ENCODE results near the gene GRIK2.
"Not testable (repeated sequence)": the region's sequence is repeated elsewhere in the genome, so short reads cannot be mapped to it uniquely, and the experiment has no call there.

Gene GRIK2

DNA sequence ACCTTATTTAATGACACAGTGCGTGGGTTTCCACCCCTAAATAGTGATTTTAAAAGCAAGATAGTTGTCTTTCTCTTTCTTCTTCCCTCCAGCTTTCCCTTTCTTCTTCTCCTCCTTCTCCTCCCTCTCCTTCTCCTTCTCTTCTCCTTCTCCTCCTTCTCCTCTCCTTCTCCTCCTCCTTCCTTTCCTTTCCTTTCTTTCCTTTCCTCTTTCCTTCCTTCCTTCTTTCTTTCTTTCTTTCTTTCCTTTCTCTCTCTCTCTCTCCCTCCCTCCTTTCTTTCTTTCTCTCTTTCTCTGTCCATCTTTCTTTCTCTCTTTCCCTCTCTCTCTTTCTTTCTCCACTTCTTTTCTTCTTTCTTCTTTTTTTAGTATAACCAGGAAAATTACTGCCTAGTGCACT lies 670.6 kb downstream of the GRIK2 start:
- no peak for DNase-seq

DNA sequence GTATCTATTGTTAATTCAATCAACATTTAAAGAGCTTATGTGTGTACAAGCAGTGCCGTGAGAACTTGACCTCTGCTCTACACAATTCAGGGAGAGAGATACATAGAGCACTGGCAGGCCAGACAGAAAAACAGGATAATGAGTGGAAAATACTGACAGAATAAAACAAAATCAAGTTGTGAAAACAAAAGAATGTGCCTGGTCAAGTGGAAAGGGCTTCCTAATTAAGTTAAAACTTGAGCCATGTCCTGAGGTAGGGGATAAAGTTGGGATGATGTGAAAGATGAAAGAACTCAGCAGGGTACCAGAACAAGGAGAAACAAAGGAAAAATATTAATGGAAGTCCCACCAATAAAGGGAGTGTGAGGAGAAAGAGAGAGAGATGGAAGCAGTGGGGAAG lies 672.8 kb downstream of the GRIK2 start:
- DNase-seq = no peak

DNA sequence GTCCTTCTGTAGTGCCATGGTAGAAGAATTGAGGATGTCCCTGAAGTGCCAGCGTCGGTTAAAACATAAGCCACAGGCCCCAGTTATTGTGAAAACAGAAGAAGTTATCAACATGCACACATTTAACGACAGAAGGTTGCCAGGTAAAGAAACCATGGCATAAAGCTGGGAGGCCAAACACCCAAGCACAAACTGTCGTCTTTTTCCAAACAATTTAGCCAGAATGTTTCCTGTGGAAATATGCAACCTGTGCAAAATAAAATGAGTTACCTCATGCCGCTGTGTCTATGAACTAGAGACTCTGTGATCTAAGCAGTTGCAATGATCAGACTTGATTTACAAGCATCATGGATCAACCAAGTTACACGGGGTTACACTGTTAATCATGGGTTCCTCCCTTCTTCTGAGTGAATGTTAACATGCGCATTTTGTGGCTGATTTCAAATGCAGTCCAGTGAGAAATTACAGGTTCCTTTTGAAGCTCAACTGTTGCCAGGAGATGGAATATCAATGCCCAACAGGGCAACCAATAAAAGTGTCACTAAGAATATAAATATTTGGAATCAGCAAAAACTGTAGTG lies 674.9 kb downstream of the GRIK2 start:
- no peak for DNase-seq

DNA sequence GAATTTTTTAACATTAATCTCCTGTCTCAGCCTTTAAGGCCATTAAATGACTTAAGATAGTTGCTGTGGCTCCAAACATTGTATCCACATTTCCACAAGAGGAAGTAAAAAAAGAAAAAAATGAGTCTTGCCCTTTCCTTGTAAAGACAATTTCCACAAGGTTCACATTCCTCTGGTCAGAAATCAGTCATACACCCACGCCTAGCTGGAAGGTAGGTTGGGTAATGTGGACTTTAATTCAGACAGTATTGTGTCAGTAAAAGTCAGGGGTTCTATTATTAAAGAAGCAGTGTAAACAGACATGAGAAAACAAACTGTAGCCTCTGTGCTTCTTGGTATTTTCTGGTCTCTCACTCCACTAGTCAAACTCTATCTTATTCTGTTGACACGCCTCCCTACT lies 682.0 kb downstream of the GRIK2 start:
- peak; percentile 11 for DNase-seq

DNA sequence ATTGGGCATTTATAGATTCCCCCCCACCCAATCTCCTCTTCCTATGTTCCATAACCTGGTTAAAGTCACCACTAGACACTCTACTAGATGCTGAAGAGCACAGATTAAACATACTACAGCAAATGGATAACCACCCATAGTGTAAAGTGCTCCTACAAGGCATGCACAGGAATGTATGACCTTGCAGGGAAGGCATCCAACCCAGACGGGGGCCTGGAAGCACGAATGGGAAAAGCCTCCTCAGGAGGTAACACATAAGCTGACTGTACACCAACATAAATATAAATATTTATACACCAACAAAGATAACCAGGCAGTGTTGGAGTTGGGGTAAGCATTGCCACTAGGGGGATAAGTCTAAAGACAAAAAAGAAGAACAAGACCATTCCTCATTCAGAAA lies 691.7 kb downstream of the GRIK2 start:
- no peak for DNase-seq

DNA sequence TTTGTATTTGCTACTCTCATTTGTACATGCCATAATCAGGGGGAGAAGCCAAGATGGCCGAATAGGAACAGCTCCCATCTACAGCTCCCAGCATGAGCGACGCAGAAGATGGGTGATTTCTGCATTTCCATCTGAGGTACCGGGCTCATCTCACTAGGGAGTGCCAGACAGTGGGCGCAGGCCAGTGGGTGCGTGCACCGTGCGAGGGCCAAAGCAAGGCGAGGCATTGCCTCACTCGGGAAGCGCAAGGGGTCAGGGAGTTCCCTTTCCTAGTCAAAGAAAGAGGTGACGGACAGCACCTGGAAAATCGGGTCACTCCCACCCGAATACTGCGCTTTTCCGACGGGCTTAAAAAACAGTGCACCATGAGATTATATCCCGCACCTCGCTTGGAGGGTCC lies 694.7 kb downstream of the GRIK2 start:
- DNase-seq = not testable (repeated sequence)

DNA sequence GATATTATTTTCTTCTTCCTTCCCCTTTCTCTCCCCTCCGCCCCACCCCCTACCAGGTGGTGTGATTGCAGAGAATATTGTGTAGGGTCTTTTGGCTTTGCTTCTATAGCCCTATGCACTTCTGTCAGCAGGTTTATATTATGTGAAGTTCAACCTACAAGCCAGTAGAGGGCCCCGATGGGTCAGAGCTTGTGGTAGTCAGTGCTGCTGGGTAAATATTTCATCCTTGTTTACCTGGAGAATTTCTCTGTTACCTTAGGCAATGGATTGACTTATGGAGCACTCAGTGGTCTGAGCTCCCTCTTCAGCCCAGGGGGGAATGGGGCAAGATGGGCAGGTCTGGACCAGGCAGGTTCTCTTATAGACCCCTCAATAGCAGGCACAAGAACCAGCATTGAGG lies 720.9 kb downstream of the GRIK2 start:
- no peak for DNase-seq

DNA sequence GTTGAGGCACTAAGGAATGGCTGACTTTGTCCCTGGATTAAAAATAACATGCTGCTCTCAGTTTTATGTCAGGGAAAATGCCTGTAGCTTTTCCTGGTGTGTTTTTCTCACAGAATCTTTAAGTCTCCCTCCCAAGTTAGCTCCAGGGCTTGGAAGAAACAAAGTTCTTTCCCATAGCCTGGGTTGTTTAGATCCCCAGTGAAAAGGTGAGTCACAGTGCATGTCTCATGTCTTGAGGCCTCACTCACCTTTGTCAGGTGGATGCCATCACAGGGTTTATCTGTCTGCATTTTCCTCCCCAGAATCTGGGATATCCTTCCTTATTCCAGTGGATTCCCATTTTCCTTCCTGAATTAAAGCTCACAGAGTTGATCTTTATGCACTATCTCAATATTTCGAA lies 722.4 kb downstream of the GRIK2 start:
- no peak for DNase-seq

DNA sequence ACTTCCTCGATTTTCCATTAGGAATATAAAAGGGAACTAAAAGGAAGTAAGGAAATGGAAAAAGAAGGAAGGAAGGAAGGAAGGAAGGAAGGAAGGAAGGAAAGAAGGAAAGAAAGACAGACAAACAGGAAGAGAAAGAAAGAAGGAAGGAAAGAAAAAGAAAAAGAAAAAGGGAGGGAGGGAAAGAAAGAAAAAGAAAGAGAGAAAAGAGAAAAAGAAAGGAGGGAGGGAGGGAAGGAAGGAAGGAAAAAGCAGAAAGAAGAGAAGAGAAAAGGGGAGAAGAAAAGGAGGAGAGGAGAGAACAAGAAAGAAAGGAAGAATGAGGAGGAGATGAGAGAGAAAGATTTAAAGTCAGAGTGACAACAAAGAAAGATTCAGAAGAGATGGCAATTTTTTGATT lies 724.5 kb downstream of the GRIK2 start:
- no peak for DNase-seq

Data from kidney glomerular epithelial cell (primary cell).